Endothelial cell of umbilical vein (primary cell): ENCODE data around the gene SERF2. TPM values are rescaled to one million over a fixed set of nuclear protein-coding genes. Genes with fewer than 3 reads are reported as not detected.

ENCODE experiments used
- BruUV-seq: library from RNA; stranded (reverse); fragments of 400-500 nt; replicated peaks from 2 replicates; lab custom pipeline; 2021; lab: Mats Ljungman, UMichigan
- CTCF ChIA-PET: fragments of 300-600, 350-600 bp; sonication (Branson Sonifier 250); formaldehyde crosslinking; loops from one replicate; lab custom pipeline; 2021; ENCODE audit warnings: antibody characterized with exemption, inconsistent platforms; lab: Charles Lee
- POLR2A ChIA-PET: fragments of 300-600, 350-600 bp; sonication (Branson Sonifier 250); formaldehyde crosslinking; loops from one replicate; lab custom pipeline; 2021; ENCODE audit warnings: antibody characterized with exemption, inconsistent platforms; lab: Charles Lee
- DNase-seq: peaks from one replicate; pipeline ENCODE4 v3.0.0-alpha.2; 2011; ENCODE audit warnings: low read depth, low spot score
- FAIRE-seq: peaks from 2 replicates; lab custom pipeline; 2011; peaks lifted over from hg19 to GRCh38; lab: Jason Lieb, UNC
- H2AFZ ChIP-seq: 2 replicates; pipeline ENCODE4 v1.6.0; 2012; ENCODE audit warnings: low read depth, low read length, control low read depth, inconsistent platforms
- H3K27ac ChIP-seq: 2 replicates; pipeline ENCODE4 v1.5.1; 2011; ENCODE audit warnings: low read depth, mild to moderate bottlenecking, control low read depth, low read length, moderate library complexity; ENCODE audit not compliant: insufficient read depth
- H3K27me3 ChIP-seq, 2 experiments: 2 replicates each; pipeline versions ENCODE4 v1.6.0 to v1.6.1; 2011; ENCODE audit warnings: low read length in 2 of 2, mixed read lengths in 1 of 2; ENCODE audit not compliant: control insufficient read depth in 2 of 2, insufficient read depth in 2 of 2
- H3K36me3 ChIP-seq, 2 experiments: 2 replicates in 1 of 2; 3 replicates in 1 of 2; pipeline ENCODE4 v1.5.1; 2011; ENCODE audit warnings: low read length in 2 of 2, mild to moderate bottlenecking in 1 of 2, moderate library complexity in 1 of 2; ENCODE audit not compliant: control insufficient read depth in 2 of 2, insufficient read depth in 2 of 2; ENCODE audit errors: extremely low read depth in 1 of 2
- H3K4me1 ChIP-seq: 3 replicates; pipeline ENCODE4 v1.5.1; 2011; ENCODE audit warnings: mild to moderate bottlenecking, low read length; ENCODE audit not compliant: control insufficient read depth, insufficient read depth; ENCODE audit errors: extremely low read depth
- H3K4me2 ChIP-seq: 2 replicates; pipeline ENCODE4 v1.6.1; 2011; ENCODE audit warnings: low read length, control low read depth, mixed read lengths; ENCODE audit not compliant: insufficient read depth
- H3K4me3 ChIP-seq, 3 experiments: fragments of 200-600 bp in 1 of 3; sonication (generic), shearing (Covaris generic) in 1 of 3; replicated peaks in 1 of 3; 2 replicates each; pipeline ENCODE4 v1.5.1; 2011 to 2016; ENCODE audit warnings: control low read depth in 3 of 3, low read length in 3 of 3, mild to moderate bottlenecking in 2 of 3, inconsistent platforms in 1 of 3, low read depth in 1 of 3, moderate library complexity in 1 of 3; ENCODE audit not compliant: insufficient read depth in 1 of 3
- H3K79me2 ChIP-seq: 2 replicates; pipeline ENCODE4 v1.6.0; 2012; ENCODE audit warnings: low read length, inconsistent platforms; ENCODE audit not compliant: control insufficient read depth, insufficient read depth
- H3K9ac ChIP-seq: replicated peaks from 2 replicates; pipeline ENCODE3; 2011; ENCODE audit warnings: low read length, control low read depth; ENCODE audit not compliant: insufficient read depth; ENCODE audit errors: extremely low read depth
- H3K9me1 ChIP-seq: replicated peaks from 3 replicates; pipeline ENCODE4 v1.6.0; 2011; ENCODE audit warnings: mild to moderate bottlenecking, low read length; ENCODE audit not compliant: control insufficient read depth, insufficient read depth; ENCODE audit errors: extremely low read depth
- H3K9me3 ChIP-seq: replicated peaks from 2 replicates; pipeline ENCODE4 v1.5.1; 2012; ENCODE audit warnings: low read length, inconsistent platforms; ENCODE audit not compliant: control insufficient read depth, insufficient read depth
- H4K20me1 ChIP-seq: replicated peaks from 2 replicates; pipeline ENCODE3; 2011; ENCODE audit warnings: mild to moderate bottlenecking, low read length; ENCODE audit not compliant: control insufficient read depth, insufficient read depth; ENCODE audit errors: extremely low read depth
- CTCF ChIP-seq, 2 donors: IDR thresholded peaks; 1 replicate in 1 of 2; 2 replicates in 1 of 2; pipeline ENCODE4 v1.5.1; 2011; ENCODE audit warnings: low read length in 2 of 2, mild to moderate bottlenecking in 2 of 2, moderate library complexity in 2 of 2, control low read depth in 1 of 2, inconsistent platforms in 1 of 2, low read depth in 1 of 2; ENCODE audit not compliant: insufficient read depth in 1 of 2; ENCODE audit errors: extremely low read depth in 1 of 2
- FOS ChIP-seq: IDR thresholded peaks from 2 replicates; pipeline ENCODE4 v1.6.1; 2011; ENCODE audit warnings: mild to moderate bottlenecking, low read length, moderate library complexity, borderline replicate concordance; ENCODE audit not compliant: insufficient read depth
- GATA2 ChIP-seq: IDR thresholded peaks from 2 replicates; pipeline ENCODE4 v1.7.0; 2011; ENCODE audit warnings: low read depth, mild to moderate bottlenecking, moderate library complexity, mixed read lengths, low read length; ENCODE audit not compliant: insufficient read length, insufficient read depth
- MAX ChIP-seq: IDR thresholded peaks from 2 replicates; pipeline ENCODE4 v1.6.1; 2011; ENCODE audit not compliant: insufficient read depth, insufficient read length
- MYC ChIP-seq: IDR thresholded peaks from one replicate; pipeline ENCODE4 v1.6.1; 2011; ENCODE audit warnings: mild to moderate bottlenecking, low read depth, low read length
- POLR2A ChIP-seq: IDR thresholded peaks from 2 replicates; pipeline ENCODE4 v1.6.1; 2012; ENCODE audit warnings: low read depth, mild to moderate bottlenecking, control low read depth, low read length
- POLR2AphosphoS5 ChIP-seq: IDR thresholded peaks from 2 replicates; pipeline ENCODE4 v1.6.1; 2012; ENCODE audit warnings: low read depth, mild to moderate bottlenecking, control low read depth, low read length, moderate library complexity; ENCODE audit not compliant: insufficient read depth
- dilution Hi-C: fragments of 300-500 bp; cut with MboI; formaldehyde crosslinking; loops from one replicate; pipeline ENCODE4 v1.15.0; 2019; ENCODE audit warnings: low sequenced_read_pairs; ENCODE audit not compliant: extremely low pct_ligation_motif_present
- intact Hi-C: fragments of 100-400 bp; cut with micrococcal nuclease; formaldehyde crosslinking; loops from one replicate; pipeline ENCODE4 v1.10.0; 2022
- polyA plus RNA-seq, 4 experiments: library from polyadenylated mRNA; depleted of rRNA in 3 of 4; stranded (reverse) in 3 of 4; unstranded in 1 of 4; fragments of >200 nt; gene quantifications; 2 replicates each; pipeline versions ENCODE4 v1.2.1 to v1.2.3, GENCODE V29; 2011 to 2012; ENCODE audit warnings: missing spikeins in 1 of 4
- total RNA-seq: library from RNA; stranded (reverse); gene quantifications from 2 replicates; pipeline ENCODE4 v1.2.3, GENCODE V29; 2021

SERF2 gene
- total and polyA plus RNA-seq, 2 donors (not counting 3 experiments of a cell fraction or from before 2014, with no cell fraction given): 970 to 1,481 TPM

GRCh38 chr15:43796566-43796965 lies 4.4 kb downstream of the SERF2 start:
- Histone ChIP-seq H3K9me1 (no peaks in the 10 kb centered on the region), H3K4me2 (no peak overlapping the region), H4K20me1 (no peaks in the 10 kb centered on the region), H3K27ac (no peak overlapping the region), H3K4me3 (no peak overlapping the region), H3K9ac (no peak overlapping the region), H3K27me3 (no peaks in the 10 kb centered on the region), H3K4me1 (peaks cover 28% of the 10 kb centered on the region), H3K79me2 (peaks cover 42% of the 10 kb centered on the region), H3K9me3 (no peaks in the 10 kb centered on the region), H3K36me3 (peaks cover 21 to 26% of the 10 kb centered on the region in 2 experiments), H2AFZ (no peak overlapping the region)
- CTCF ChIA-PET: no interaction called here
- no TSS peak for BruUV-seq
- POLR2A ChIA-PET: no interaction called here
- FAIRE-seq (no peak), DNase-seq (no peak)
- TF ChIP-seq POLR2A (no peak), CTCF (IDR thresholded peaks at IDR 0.05; ENCODE audit: extremely low read depth in 1 of 2, insufficient read depth in 1 of 2, low read depth in 1 of 2, low read length in 2 of 2) (no peak), POLR2AphosphoS5 (no peak), GATA2 (no peak), MAX (no peak), MYC (no peak), FOS (no peak)
- intact Hi-C loops: no loop called here
- dilution Hi-C loops: no loop called here
